ENCODE results near the gene IARS2.

- TF ChIP-seq REST (IDR thresholded peaks at IDR 0.05; ENCODE audit: insufficient read depth in 1 of 2, low read depth in 2 of 2, low read length in 2 of 2) (no peak), TAF1 (IDR thresholded peaks at IDR 0.05; ENCODE audit: borderline replicate concordance, insufficient read depth, low read length) (no peak)
Observed at GRCh38 chr1:220113136-220113695, 19.3 kb downstream of the IARS2 start.
